Measurements from ENCODE around the gene SUFU.

Gene SUFU

GRCh38 chr10:102639537-102639936, 135.8 kb downstream of the SUFU start:
- Histone ChIP-seq H3K36me3 (ENCODE audit: control insufficient read depth in 1 of 2, insufficient read depth in 2 of 2, low read depth in 1 of 2, low read length in 2 of 2) (no peaks in the 10 kb centered on the region), H3K4me2 (ENCODE audit: low read length, poor library complexity, severe bottlenecking) (no peak overlapping the region), H3K79me1 (replicated peaks; ENCODE audit: low read length, poor library complexity, severe bottlenecking) (no peaks in the 10 kb centered on the region), H3K14ac (ENCODE audit: low read length in 2 of 2) (no peak overlapping the region), H3K4me3 (ENCODE audit: insufficient read depth in 1 of 2, low read depth in 1 of 2, low read length in 2 of 2) (no peak overlapping the region), H2BK120ac (ENCODE audit: low read depth, low read length) (no peak overlapping the region), H2AFZ (ENCODE audit: low read depth, low read length) (no peak overlapping the region), H2BK15ac (ENCODE audit: low read depth, poor library complexity, severe bottlenecking) (no peak overlapping the region), H2BK12ac (ENCODE audit: low read length in 2 of 2) (no peak overlapping the region), H3K9ac (ENCODE audit: low read length) (no peak overlapping the region), H3K4ac (ENCODE audit: low read depth in 1 of 2, low read length in 2 of 2) (no peak overlapping the region), H3K27ac (ENCODE audit: low read length, poor library complexity, severe bottlenecking) (no peak overlapping the region), H4K8ac (ENCODE audit: low read length) (no peak overlapping the region), H4K91ac (ENCODE audit: low read length) (no peak overlapping the region), H3K9me3 (ENCODE audit: control insufficient read depth, low read length) (no peaks in the 10 kb centered on the region), H3K18ac (ENCODE audit: low read depth in 1 of 2, low read length in 2 of 2) (no peak overlapping the region), H3K27me3 (ENCODE audit: control insufficient read depth in 1 of 2, insufficient read depth in 1 of 2, low read length in 2 of 2) (no peaks in the 10 kb centered on the region), H2AK5ac (ENCODE audit: low read length, severe bottlenecking) (no peak overlapping the region), H3K23ac (ENCODE audit: low read length in 2 of 2) (no peak overlapping the region), H3K4me1 (ENCODE audit: control insufficient read depth, insufficient read depth, low read depth, low read length) (peaks cover 5% of the 10 kb centered on the region), H2BK5ac (ENCODE audit: low read depth, low read length, poor library complexity, severe bottlenecking) (no peak overlapping the region)
- no peak for DNase-seq
- WGBS, result 32% methylated on average over 2 of the region's 2 CpGs

DNA sequence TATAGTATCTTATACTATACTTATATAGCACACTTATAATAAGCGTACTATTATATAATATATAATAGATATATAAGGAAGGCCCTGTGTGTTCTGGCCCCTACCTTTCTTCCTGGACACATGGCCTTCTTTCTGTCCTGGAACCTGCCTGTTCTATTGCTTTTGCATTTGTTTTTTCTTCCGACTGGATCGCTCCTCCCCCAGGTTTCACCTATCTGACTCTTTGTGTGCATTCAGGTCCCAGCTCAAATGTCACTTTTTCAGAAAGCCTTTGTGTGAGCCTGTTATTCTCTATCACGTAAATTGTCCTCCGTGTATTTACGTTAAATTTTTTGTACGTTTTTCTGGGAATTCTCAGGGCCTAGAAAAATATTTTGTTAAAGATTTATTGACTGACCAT, 137.6 kb downstream of the SUFU start:
- Histone ChIP-seq H3K18ac (ENCODE audit: low read depth in 1 of 2, low read length in 2 of 2) (no peak overlapping the region), H2BK5ac (ENCODE audit: low read depth, low read length, poor library complexity, severe bottlenecking) (no peak overlapping the region), H3K4me3 (ENCODE audit: insufficient read depth in 1 of 2, low read depth in 1 of 2, low read length in 2 of 2) (peak overlapping the region in 1 of 2 experiments; percentile 93), H2AK5ac (ENCODE audit: low read length, severe bottlenecking) (peak overlapping the region; percentile 91), H3K14ac (ENCODE audit: low read length in 2 of 2) (no peak overlapping the region), H4K8ac (ENCODE audit: low read length) (peak overlapping the region; percentile 60), H3K4me2 (ENCODE audit: low read length, poor library complexity, severe bottlenecking) (peak overlapping the region; percentile 86), H4K91ac (ENCODE audit: low read length) (no peak overlapping the region), H3K9me3 (ENCODE audit: control insufficient read depth, low read length) (no peaks in the 10 kb centered on the region), H3K36me3 (ENCODE audit: control insufficient read depth in 1 of 2, insufficient read depth in 2 of 2, low read depth in 1 of 2, low read length in 2 of 2) (peaks cover 6 to 12% of the 10 kb centered on the region in 2 experiments), H2BK12ac (ENCODE audit: low read length in 2 of 2) (no peak overlapping the region), H2BK120ac (ENCODE audit: low read depth, low read length) (peak overlapping the region; percentile 19), H3K27ac (ENCODE audit: low read length, poor library complexity, severe bottlenecking) (peak overlapping the region; percentile 94), H3K4me1 (ENCODE audit: control insufficient read depth, insufficient read depth, low read depth, low read length) (no peaks in the 10 kb centered on the region), H2AFZ (ENCODE audit: low read depth, low read length) (no peak overlapping the region), H3K23ac (ENCODE audit: low read length in 2 of 2) (no peak overlapping the region), H2BK15ac (ENCODE audit: low read depth, poor library complexity, severe bottlenecking) (peak overlapping the region; percentile 48), H3K4ac (ENCODE audit: low read depth in 1 of 2, low read length in 2 of 2) (no peak overlapping the region), H3K9ac (ENCODE audit: low read length) (peak overlapping the region; percentile 94), H3K79me1 (replicated peaks; ENCODE audit: low read length, poor library complexity, severe bottlenecking) (no peaks in the 10 kb centered on the region), H3K27me3 (ENCODE audit: control insufficient read depth in 1 of 2, insufficient read depth in 1 of 2, low read length in 2 of 2) (no peaks in the 10 kb centered on the region)
- WGBS, result 53% methylated on average over 6 of the region's 7 CpGs
- no peak for DNase-seq

DNA sequence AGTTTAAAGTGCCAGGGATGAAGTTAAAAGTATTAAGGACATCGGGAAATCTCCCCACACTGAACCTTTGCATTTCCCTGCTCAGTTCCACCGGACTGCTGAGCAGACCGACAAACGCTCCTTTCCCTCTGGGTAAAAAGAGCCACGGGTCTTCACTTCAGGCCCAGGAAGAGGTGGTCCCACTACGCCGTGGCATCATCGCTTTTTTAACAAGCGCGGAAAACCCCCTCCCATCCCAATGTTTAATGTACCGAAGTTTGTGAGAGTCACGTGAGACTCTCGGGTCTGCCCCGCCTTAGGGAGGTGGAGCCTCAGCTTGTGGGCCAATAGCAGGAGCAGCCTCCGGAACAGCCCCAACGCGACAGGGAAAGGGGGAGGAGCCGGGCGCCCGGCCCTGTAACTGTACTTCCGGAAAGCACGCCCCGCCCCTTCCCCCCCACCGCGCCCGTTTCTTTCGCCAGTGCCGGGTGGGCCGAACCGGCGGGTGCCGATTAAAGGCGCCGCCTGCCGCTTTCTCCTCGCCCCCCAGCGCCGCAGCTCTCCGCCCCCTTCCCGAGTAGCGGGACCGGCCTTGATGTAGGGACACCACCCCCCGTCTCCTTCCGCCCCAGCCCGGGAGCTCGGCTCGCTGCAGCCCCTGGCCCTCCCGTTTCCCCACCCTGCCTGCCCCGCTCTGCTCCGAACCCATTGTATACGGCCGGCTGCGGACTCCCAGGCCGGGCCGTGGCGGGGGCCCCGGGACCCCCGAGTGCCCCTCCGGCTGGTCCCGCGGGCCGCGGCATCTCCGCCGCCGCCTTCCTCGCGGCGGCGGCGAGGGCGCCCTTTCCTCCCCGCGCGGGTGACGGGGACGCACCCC, 138.3 kb downstream of the SUFU start:
- H3K9me3 ChIP-seq (ENCODE audit: control insufficient read depth, low read length), result no peaks in the 10 kb centered on the region
- no peak overlapping the region for H2BK12ac ChIP-seq (ENCODE audit: low read length in 2 of 2)
- peak overlapping the region; percentile 83 for H4K8ac ChIP-seq (ENCODE audit: low read length)
- WGBS, result under 1% methylated on average over 65 of the region's 77 CpGs
- peak overlapping the region; percentile 94 for H3K27ac ChIP-seq (ENCODE audit: low read length, poor library complexity, severe bottlenecking)
- peaks cover 6 to 17% of the 10 kb centered on the region in 2 experiments for H3K36me3 ChIP-seq (ENCODE audit: control insufficient read depth in 1 of 2, insufficient read depth in 2 of 2, low read depth in 1 of 2, low read length in 2 of 2)
- H3K4me3 ChIP-seq (ENCODE audit: insufficient read depth in 1 of 2, low read depth in 1 of 2, low read length in 2 of 2), result peak overlapping the region; percentile 62 to 93
- H2BK5ac ChIP-seq (ENCODE audit: low read depth, low read length, poor library complexity, severe bottlenecking), result peak overlapping the region; percentile 98
- H3K23ac ChIP-seq (ENCODE audit: low read length in 2 of 2), result peak overlapping the region in 1 of 2 experiments; percentile 5
- peak overlapping the region; percentile 64 for H4K91ac ChIP-seq (ENCODE audit: low read length)
- peaks cover 7% of the 10 kb centered on the region for H3K4me1 ChIP-seq (ENCODE audit: control insufficient read depth, insufficient read depth, low read depth, low read length)
- H3K4me2 ChIP-seq (ENCODE audit: low read length, poor library complexity, severe bottlenecking), result peak overlapping the region; percentile 86
- peak overlapping the region; percentile 98 for H2BK120ac ChIP-seq (ENCODE audit: low read depth, low read length)
- no peaks in the 10 kb centered on the region for H3K27me3 ChIP-seq (ENCODE audit: control insufficient read depth in 1 of 2, insufficient read depth in 1 of 2, low read length in 2 of 2)
- H3K4ac ChIP-seq (ENCODE audit: low read depth in 1 of 2, low read length in 2 of 2), result peak overlapping the region; percentile 86 to 87
- H3K79me1 ChIP-seq (replicated peaks; ENCODE audit: low read length, poor library complexity, severe bottlenecking), result no peaks in the 10 kb centered on the region
- peak overlapping the region; percentile 94 for H3K9ac ChIP-seq (ENCODE audit: low read length)
- peak; percentile 99 for DNase-seq
- H2AFZ ChIP-seq (ENCODE audit: low read depth, low read length), result peak overlapping the region; percentile 10
- H2BK15ac ChIP-seq (ENCODE audit: low read depth, poor library complexity, severe bottlenecking), result peak overlapping the region; percentile 99
- peak overlapping the region; percentile 84 to 91 for H3K18ac ChIP-seq (ENCODE audit: low read depth in 1 of 2, low read length in 2 of 2)
- peak overlapping the region; percentile 43 to 53 for H3K14ac ChIP-seq (ENCODE audit: low read length in 2 of 2)
- H2AK5ac ChIP-seq (ENCODE audit: low read length, severe bottlenecking), result no peak overlapping the region

- peak overlapping the region; percentile 91 to 94 for H3K18ac ChIP-seq (ENCODE audit: low read depth in 1 of 2, low read length in 2 of 2)
- H3K4me1 ChIP-seq (ENCODE audit: control insufficient read depth, insufficient read depth, low read depth, low read length), result peaks cover 14% of the 10 kb centered on the region
- H2AK5ac ChIP-seq (ENCODE audit: low read length, severe bottlenecking), result no peak overlapping the region
- H3K4ac ChIP-seq (ENCODE audit: low read depth in 1 of 2, low read length in 2 of 2), result peak overlapping the region; percentile 87 to 95
- peak overlapping the region; percentile 82 for H3K4me2 ChIP-seq (ENCODE audit: low read length, poor library complexity, severe bottlenecking)
- under 1% methylated on average over 25 of the region's 45 CpGs for WGBS
- no peak overlapping the region for H2BK12ac ChIP-seq (ENCODE audit: low read length in 2 of 2)
- H2BK15ac ChIP-seq (ENCODE audit: low read depth, poor library complexity, severe bottlenecking), result peak overlapping the region; percentile 100
- H3K14ac ChIP-seq (ENCODE audit: low read length in 2 of 2), result peak overlapping the region in 1 of 2 experiments; percentile 90
- H3K79me1 ChIP-seq (replicated peaks; ENCODE audit: low read length, poor library complexity, severe bottlenecking), result no peaks in the 10 kb centered on the region
- no peak overlapping the region for H2AFZ ChIP-seq (ENCODE audit: low read depth, low read length)
- peak overlapping the region in 1 of 2 experiments; percentile 5 for H3K23ac ChIP-seq (ENCODE audit: low read length in 2 of 2)
- H3K27me3 ChIP-seq (ENCODE audit: control insufficient read depth in 1 of 2, insufficient read depth in 1 of 2, low read length in 2 of 2), result no peaks in the 10 kb centered on the region
- peaks cover 9 to 24% of the 10 kb centered on the region in 2 experiments for H3K36me3 ChIP-seq (ENCODE audit: control insufficient read depth in 1 of 2, insufficient read depth in 2 of 2, low read depth in 1 of 2, low read length in 2 of 2)
- H2BK5ac ChIP-seq (ENCODE audit: low read depth, low read length, poor library complexity, severe bottlenecking), result peak overlapping the region; percentile 98
- no peaks in the 10 kb centered on the region for H3K9me3 ChIP-seq (ENCODE audit: control insufficient read depth, low read length)
- peak overlapping the region; percentile 64 for H4K91ac ChIP-seq (ENCODE audit: low read length)
- peak overlapping the region; percentile 95 for H3K27ac ChIP-seq (ENCODE audit: low read length, poor library complexity, severe bottlenecking)
- peak overlapping the region; percentile 98 for H2BK120ac ChIP-seq (ENCODE audit: low read depth, low read length)
- H3K9ac ChIP-seq (ENCODE audit: low read length), result peak overlapping the region; percentile 94
- peak overlapping the region; percentile 77 to 93 for H3K4me3 ChIP-seq (ENCODE audit: insufficient read depth in 1 of 2, low read depth in 1 of 2, low read length in 2 of 2)
- DNase-seq, result no peak
- peak overlapping the region; percentile 17 for H4K8ac ChIP-seq (ENCODE audit: low read length)
Measured at GRCh38 chr10:102642736-102643335, 139.1 kb downstream of the SUFU start.

Measured in mesenchymal stem cell (in vitro differentiated cells and primary cell).